ENCODE results near the gene TPSAB1.

DNA sequence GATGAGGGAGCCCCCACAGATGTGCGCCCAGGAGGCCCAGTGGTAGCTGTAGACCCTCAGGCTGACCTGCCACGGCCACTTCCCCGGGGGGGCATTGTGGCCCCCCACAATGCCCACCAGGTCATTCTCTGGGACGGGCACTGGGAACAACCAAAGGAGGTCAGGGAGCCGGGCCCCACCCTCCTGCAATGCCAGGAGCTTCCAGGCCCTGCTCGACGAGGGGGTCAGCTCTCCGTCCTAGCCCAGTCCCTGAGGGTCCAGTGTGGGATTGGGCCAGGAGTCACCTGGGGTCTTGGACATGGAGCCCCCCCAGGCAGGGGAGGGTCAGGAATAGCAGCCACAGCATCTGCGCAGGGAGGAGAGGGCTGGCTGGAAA, 22.3 kb downstream of the TPSAB1 start:
- no peak for TF ChIP-seq POLR2A (IDR thresholded peaks at IDR 0.05)
- TF ChIP-seq, protein P1, sequence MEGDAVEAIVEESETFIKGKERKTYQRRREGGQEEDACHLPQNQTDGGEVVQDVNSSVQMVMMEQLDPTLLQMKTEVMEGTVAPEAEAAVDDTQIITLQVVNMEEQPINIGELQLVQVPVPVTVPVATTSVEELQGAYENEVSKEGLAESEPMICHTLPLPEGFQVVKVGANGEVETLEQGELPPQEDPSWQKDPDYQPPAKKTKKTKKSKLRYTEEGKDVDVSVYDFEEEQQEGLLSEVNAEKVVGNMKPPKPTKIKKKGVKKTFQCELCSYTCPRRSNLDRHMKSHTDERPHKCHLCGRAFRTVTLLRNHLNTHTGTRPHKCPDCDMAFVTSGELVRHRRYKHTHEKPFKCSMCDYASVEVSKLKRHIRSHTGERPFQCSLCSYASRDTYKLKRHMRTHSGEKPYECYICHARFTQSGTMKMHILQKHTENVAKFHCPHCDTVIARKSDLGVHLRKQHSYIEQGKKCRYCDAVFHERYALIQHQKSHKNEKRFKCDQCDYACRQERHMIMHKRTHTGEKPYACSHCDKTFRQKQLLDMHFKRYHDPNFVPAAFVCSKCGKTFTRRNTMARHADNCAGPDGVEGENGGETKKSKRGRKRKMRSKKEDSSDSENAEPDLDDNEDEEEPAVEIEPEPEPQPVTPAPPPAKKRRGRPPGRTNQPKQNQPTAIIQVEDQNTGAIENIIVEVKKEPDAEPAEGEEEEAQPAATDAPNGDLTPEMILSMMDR (IDR thresholded peaks at IDR 0.05), result no peak
